K562 (cell line): ENCODE measurements around the gene HTR1D. TPM values are rescaled to one million over a fixed set of nuclear protein-coding genes. Genes with fewer than 3 reads are reported as not detected.

Source experiments
- CTBP1 ChIP-seq: fragments of 450-650 bp; IDR thresholded peaks from 2 replicates; pipeline ENCODE4 v1.6.1; 2016; ENCODE audit warnings: borderline replicate concordance
- CTCF ChIP-seq, 3 experiments: IDR thresholded peaks in 2 of 3; conservative IDR thresholded peaks in 1 of 3; 2 replicates each; pipeline ENCODE4 v1.5.1; 2011 to 2012; ENCODE audit warnings: low read length in 3 of 3, mild to moderate bottlenecking in 3 of 3, control low read depth in 2 of 3, improper control_type of control experiment in 1 of 3, inconsistent platforms in 1 of 3, low read depth in 1 of 3, mixed read lengths in 1 of 3, moderate library complexity in 1 of 3; ENCODE audit not compliant: insufficient read depth in 2 of 3
- DEAF1 ChIP-seq: fragments of 450-650 bp; formaldehyde crosslinking; IDR thresholded peaks from 2 replicates; pipeline ENCODE4 v1.4.0; 2020; ENCODE audit warnings: mild to moderate bottlenecking, moderate library complexity
- FUS ChIP-seq: fragments of 200-400 bp; formaldehyde crosslinking; optimal IDR thresholded peaks from 2 replicates; pipeline ENCODE3; 2017; ENCODE audit warnings: low read depth, low read length
- KDM5B ChIP-seq: fragments of 200-600 bp; sonication (generic); IDR thresholded peaks from 2 replicates; pipeline ENCODE4 v1.6.1; 2012; ENCODE audit warnings: low read depth, mild to moderate bottlenecking, moderate library complexity, low read length, control low read depth, inconsistent platforms; ENCODE audit not compliant: insufficient replicate concordance
- KLF1 ChIP-seq: fragments of 450-650 bp; IDR thresholded peaks from 2 replicates; pipeline ENCODE4 v1.6.1; 2016; ENCODE audit warnings: missing genetic modification characterization, missing compliant biosample characterization
- NONO ChIP-seq, 2 experiments: fragments of 200-400 bp in 1 of 2; fragments of 450-650 bp in 1 of 2; formaldehyde crosslinking in 1 of 2; IDR thresholded peaks; 2 replicates each; pipeline ENCODE4 v1.6.1; 2017; ENCODE audit warnings: low read depth in 2 of 2, mild to moderate bottlenecking in 2 of 2, moderate library complexity in 2 of 2, low read length in 1 of 2
- SAFB ChIP-seq: fragments of 200-400 bp; formaldehyde crosslinking; IDR thresholded peaks from 2 replicates; pipeline ENCODE4 v1.6.1; 2017; ENCODE audit warnings: low read depth, low read length, borderline replicate concordance
- SMC3 ChIP-seq: conservative IDR thresholded peaks from 2 replicates; pipeline ENCODE4 v1.6.1; 2011; ENCODE audit warnings: low read depth, low read length, improper control_type of control experiment; ENCODE audit not compliant: insufficient read depth
- TCF7 ChIP-seq: sonication (generic); IDR thresholded peaks from 2 replicates; pipeline ENCODE4 v1.6.1; 2016; ENCODE audit warnings: antibody characterized with exemption, borderline replicate concordance
- TEAD4 ChIP-seq, 2 experiments: sonication (generic) in 1 of 2; formaldehyde crosslinking in 1 of 2; IDR thresholded peaks; 2 replicates each; pipeline versions ENCODE4 v1.6.1 to v1.8.0; 2012 to 2022; ENCODE audit warnings: borderline replicate concordance in 1 of 2, inconsistent platforms in 1 of 2, low read length in 1 of 2, mild to moderate bottlenecking in 1 of 2, missing genetic modification reagents in 1 of 2
- TSHZ1 ChIP-seq: fragments of 250-450 bp; sonication (Bioruptor Pico); IDR thresholded peaks from 2 replicates; pipeline ENCODE4 v1.4.0; 2020; ENCODE audit warnings: mild to moderate bottlenecking, moderate library complexity
- ZNF24 ChIP-seq: fragments of 450-650 bp; IDR thresholded peaks from 2 replicates; pipeline ENCODE4 v1.6.1; 2016
- polyA plus RNA-seq, 8 experiments: library from polyadenylated mRNA; depleted of rRNA in 4 of 8; stranded (reverse) in 5 of 8; unstranded in 3 of 8; fragments of >200 nt; fragmentation: Nextera tagmentation in 2 of 8; fragmentation: Illumina TruSeq in 1 of 8; extraction: Ambion mirVana in 2 of 8; extraction: Trizol in 1 of 8; gene quantifications; 2 replicates each; pipeline versions ENCODE4 v1.2.1 to v1.2.3, GENCODE V29; 2011 to 2014; ENCODE audit warnings: inconsistent platforms in 1 of 8, missing spikeins in 1 of 8
- total RNA-seq, 7 experiments: library from RNA; depleted of rRNA in 6 of 7; stranded (reverse); fragments of >200 nt in 6 of 7; fragmentation: Illumina TruSeq in 2 of 7; extraction: Trizol in 2 of 7; gene quantifications; 2 replicates each; pipeline versions ENCODE4 v1.2.1 to v1.2.3, GENCODE V29; 2011 to 2021; ENCODE audit warnings: low replicate concordance in 1 of 7

Gene HTR1D
- total and polyA plus RNA-seq, 9 of the 15 experiments (the other 6 are each of a cell fraction or from before 2014, with no cell fraction given) = 0.03 to 0.09 (median 0.04) TPM; not detected in 4

- TF ChIP-seq KDM5B (peak; percentile 43), TSHZ1 (CRISPR knock-in tag) (no peak), KLF1 (tag) (no peak), NONO (IDR thresholded peaks at IDR 0.05; ENCODE audit: low read depth in 2 of 2, low read length in 1 of 2) (peak in 1 of 2 experiments; percentile 67; a peak in 1 of 4 replicates), CTCF (IDR thresholded peaks at IDR 0.05 in 2 of 3, conservative IDR thresholded peaks at IDR 0.05 in 1 of 3; ENCODE audit: insufficient read depth in 2 of 3, low read depth in 1 of 3, low read length in 3 of 3) (peak; percentile 76 to 87 (median 77)), SAFB (0 out of 2 replicates have a peak, but pooled peaks have one; percentile 31), ZNF24 (peak; percentile 21; the same call in 1 of the 2 replicates), TEAD4 (IDR thresholded peaks at IDR 0.05; ENCODE audit: low read length) (no peak), TEAD4 (CRISPR knock-in tag; IDR thresholded peaks at IDR 0.05; ENCODE audit: borderline replicate concordance) (no peak), DEAF1 (CRISPR knock-in tag) (peak; percentile 41; the same call in 1 of the 2 replicates), CTBP1 (peak; percentile 21; the same call in 1 of the 2 replicates), SMC3 (peak; percentile 67), TCF7 (no peak), FUS (peak; percentile 44)
Measured at GRCh38 chr1:23216771-23217420, 406 bp downstream of the HTR1D start (continued).
